Activated CD4-positive, alpha-beta T cell treated with anti-CD3 and anti-CD28 coated beads for 36 hours (primary cell): ENCODE measurements around the gene SLC39A2. TPM values are rescaled to one million over a fixed set of nuclear protein-coding genes. Genes with fewer than 3 reads are reported as not detected.

Experiments used
- ATAC-seq: fragments of 200-7000 bp; cut with Tn5 transposase; one replicate; pipeline ENCODE4 v1.10.0; 2021; ENCODE audit warnings: mild to moderate bottlenecking, moderate library complexity
- CTCF ChIA-PET: fragments of 350-600 bp; sonication (Branson Sonifier 250); formaldehyde crosslinking; loops from one replicate; lab custom pipeline; 2021; ENCODE audit warnings: antibody characterized with exemption; lab: Charles Lee
- POLR2A ChIA-PET: fragments of 350-600 bp; sonication (Branson Sonifier 250); formaldehyde crosslinking; loops from one replicate; lab custom pipeline; 2021; ENCODE audit warnings: antibody characterized with exemption, inconsistent platforms; lab: Charles Lee
- DNase-seq: peaks from one replicate; pipeline ENCODE4 v3.0.0-alpha.2; 2020
- H3K27ac Mint-ChIP-seq: one replicate; pipeline ENCODE4 v1.8.0; 2021; ENCODE audit warnings: mixed read lengths
- H3K27me3 Mint-ChIP-seq: one replicate; pipeline ENCODE4 v1.8.0; 2021; ENCODE audit warnings: mixed read lengths
- H3K36me3 Mint-ChIP-seq: one replicate; pipeline ENCODE4 v1.8.0; 2021; ENCODE audit warnings: low read depth, mixed read lengths
- H3K4me1 Mint-ChIP-seq: one replicate; pipeline ENCODE4 v1.8.0; 2021; ENCODE audit warnings: mixed read lengths
- H3K4me3 Mint-ChIP-seq: one replicate; pipeline ENCODE4 v1.8.0; 2021; ENCODE audit warnings: mild to moderate bottlenecking, moderate library complexity, mixed read lengths
- H3K9me3 Mint-ChIP-seq: one replicate; pipeline ENCODE4 v1.8.0; 2021; ENCODE audit warnings: low read depth, mixed read lengths
- intact Hi-C, 2 experiments: fragments of 100-400 bp; cut with DNase I in 1 of 2; cut with micrococcal nuclease in 1 of 2; formaldehyde crosslinking; loops; one replicate each; pipeline versions ENCODE4 v1.14.2 to v1.15.1; 2022 to 2024; cut with DNase I, micrococcal nuclease
- microRNA-seq: library from miRNA; unstranded; fragments of <30 nt; microRNA quantifications from one replicate; pipeline ENCODE4 v1.2.0, GENCODE V29; 2021; ENCODE audit warnings: borderline replicate concordance
- total RNA-seq, 2 experiments: library from RNA; stranded (reverse); gene quantifications; one replicate each; pipeline ENCODE4 v1.2.3, GENCODE V29; 2021

Gene SLC39A2
- total RNA-seq, 2 experiments from 2014 or later = 0.21 to 0.30 TPM

DNA sequence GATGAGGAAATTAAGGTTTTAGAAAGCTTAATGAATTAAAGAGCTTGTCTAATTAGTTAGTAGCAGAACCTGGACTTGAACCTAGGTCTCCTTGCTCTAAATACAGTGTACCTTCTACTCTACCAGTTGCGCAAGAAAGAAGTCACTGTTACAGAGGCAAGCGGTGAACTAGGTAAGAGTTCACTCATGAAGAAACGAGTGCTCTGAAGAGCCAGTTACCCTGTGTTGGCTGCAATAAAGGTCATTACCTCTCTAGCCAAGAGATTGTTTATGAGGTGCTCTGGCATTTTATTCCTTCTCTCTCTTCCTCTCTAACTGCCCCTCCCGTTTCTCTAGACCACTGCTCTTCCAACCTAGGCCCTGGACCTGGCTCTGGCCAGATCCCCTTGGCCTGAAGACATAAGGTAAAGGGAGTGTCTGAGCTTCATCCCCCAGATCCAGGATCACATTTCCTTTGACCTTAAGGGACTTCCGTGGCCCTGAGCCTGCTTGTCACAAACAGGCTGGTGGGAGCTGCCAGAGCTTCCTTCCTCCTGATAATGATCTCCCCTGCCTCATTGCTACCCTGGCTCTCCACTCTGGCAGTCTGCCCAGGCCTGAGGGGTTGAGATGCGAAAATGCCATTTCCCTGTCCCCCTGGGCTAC lies 45.0 kb downstream of the SLC39A2 start:
- H3K27ac Mint-ChIP-seq = no peak overlapping the region
- H3K27me3 Mint-ChIP-seq = peaks cover 8% of the 10 kb centered on the region
- no peaks in the 10 kb centered on the region for H3K9me3 Mint-ChIP-seq
- ATAC-seq (no peak), DNase-seq (no peak)
- POLR2A ChIA-PET = no interaction called here
- peaks cover 6% of the 10 kb centered on the region for H3K4me1 Mint-ChIP-seq
- CTCF ChIA-PET = interaction anchor here (0.6 to 3.0 kb wide), 7 partner anchors 11 to 149 kb away, joined by 3 to 24 read pairs (median 4); no protein-coding TSS in a partner anchor
- H3K4me3 Mint-ChIP-seq = no peak overlapping the region
- intact Hi-C loops = no loop called here
- no peaks in the 10 kb centered on the region for H3K36me3 Mint-ChIP-seq

DNA sequence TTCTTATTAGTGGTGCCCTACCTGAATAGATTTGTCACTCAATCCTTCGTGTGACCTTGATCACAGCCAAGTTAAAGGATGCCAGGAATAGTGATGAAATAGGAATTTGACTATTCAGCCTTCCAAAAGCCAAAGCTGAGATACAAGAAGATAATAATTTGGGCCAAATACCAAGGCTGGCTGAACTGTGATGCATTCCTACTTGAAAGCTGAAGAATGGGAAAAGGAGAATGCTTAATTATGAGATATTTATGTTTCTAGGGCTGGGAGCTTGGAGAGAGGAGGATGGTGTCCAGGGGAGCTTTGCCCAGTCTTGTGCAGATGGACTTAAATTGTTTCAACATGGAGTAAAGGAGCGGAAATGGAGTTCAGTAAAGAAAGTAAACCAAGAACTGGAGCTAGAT lies 48.3 kb downstream of the SLC39A2 start:
- H3K4me1 Mint-ChIP-seq = peaks cover 6% of the 10 kb centered on the region
- DNase-seq (no peak), ATAC-seq (no peak)
- no peaks in the 10 kb centered on the region for H3K36me3 Mint-ChIP-seq
- ChIA-PET POLR2A (no interaction called here), CTCF (interaction anchor here (0.6 to 3.9 kb wide), 10 partner anchors 13 to 189 kb away, joined by 3 to 19 read pairs (median 4); partner anchors contain the start of gene RNASE13)
- no peaks in the 10 kb centered on the region for H3K9me3 Mint-ChIP-seq
- no peak overlapping the region for H3K27ac Mint-ChIP-seq
- no peak overlapping the region for H3K4me3 Mint-ChIP-seq
- peaks cover 6% of the 10 kb centered on the region for H3K27me3 Mint-ChIP-seq
- intact Hi-C loops = no loop called here

DNA sequence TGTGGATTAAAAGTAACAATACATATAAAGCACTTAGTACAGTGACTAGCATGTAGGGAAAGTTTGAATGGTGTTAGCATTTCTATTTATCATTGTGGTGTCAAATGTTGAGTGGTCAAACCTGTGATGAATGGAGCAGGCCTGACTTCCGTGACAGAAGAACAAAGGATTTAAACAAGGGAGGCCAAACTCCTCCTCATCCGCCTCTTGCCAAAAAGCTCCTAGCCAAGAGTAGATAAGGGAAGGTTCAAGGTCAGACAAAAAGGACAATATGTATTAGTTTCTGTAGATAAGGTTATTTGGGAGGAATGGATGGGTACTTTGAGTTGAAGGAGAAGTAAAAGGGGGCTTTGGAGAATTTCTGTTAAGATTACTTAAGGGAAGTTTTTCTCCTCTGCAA lies 49.5 kb downstream of the SLC39A2 start:
- ChIA-PET POLR2A (no interaction called here), CTCF (interaction anchor here (3.1 to 3.9 kb wide), 2 partner anchors 9 to 34 kb away, joined by 16 to 19 read pairs; no protein-coding TSS in a partner anchor)
- H3K36me3 Mint-ChIP-seq = no peaks in the 10 kb centered on the region
- no peak overlapping the region for H3K27ac Mint-ChIP-seq
- peaks cover 6% of the 10 kb centered on the region for H3K4me1 Mint-ChIP-seq
- no peak for DNase-seq
- ATAC-seq = no peak
- H3K4me3 Mint-ChIP-seq = no peak overlapping the region
- intact Hi-C loops = no loop called here
- no peaks in the 10 kb centered on the region for H3K9me3 Mint-ChIP-seq
- peaks cover 3% of the 10 kb centered on the region for H3K27me3 Mint-ChIP-seq

DNA sequence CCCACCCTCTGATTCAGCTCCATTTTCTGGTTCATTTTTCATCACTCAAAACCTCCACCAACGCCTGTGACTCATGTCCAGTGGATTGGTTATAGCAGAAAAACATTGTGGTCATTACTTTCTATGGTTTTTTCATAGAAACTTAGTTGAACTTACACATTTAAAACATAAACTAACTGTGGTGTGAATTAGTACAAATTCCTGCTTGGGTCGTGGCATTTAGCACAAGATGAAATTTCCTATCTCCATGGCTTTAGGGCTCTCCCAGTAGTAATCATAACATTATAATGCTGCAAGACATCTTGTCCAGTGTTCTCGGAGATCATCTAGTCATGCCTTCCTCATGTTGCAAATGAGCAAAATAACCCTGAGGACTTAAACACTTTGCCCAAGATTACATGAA lies 50.2 kb downstream of the SLC39A2 start:
- Mint-ChIP-seq H3K9me3 (no peaks in the 10 kb centered on the region), H3K27me3 (peaks cover 3% of the 10 kb centered on the region), H3K4me1 (peaks cover 6% of the 10 kb centered on the region), H3K27ac (no peak overlapping the region), H3K36me3 (no peaks in the 10 kb centered on the region), H3K4me3 (no peak overlapping the region)
- ChIA-PET CTCF (interaction anchor here (3.1 to 3.9 kb wide), 2 partner anchors 9 to 34 kb away, joined by 16 to 19 read pairs; no protein-coding TSS in a partner anchor), POLR2A (no interaction called here)
- DNase-seq = no peak
- intact Hi-C loops = no loop called here
- ATAC-seq = no peak

DNA sequence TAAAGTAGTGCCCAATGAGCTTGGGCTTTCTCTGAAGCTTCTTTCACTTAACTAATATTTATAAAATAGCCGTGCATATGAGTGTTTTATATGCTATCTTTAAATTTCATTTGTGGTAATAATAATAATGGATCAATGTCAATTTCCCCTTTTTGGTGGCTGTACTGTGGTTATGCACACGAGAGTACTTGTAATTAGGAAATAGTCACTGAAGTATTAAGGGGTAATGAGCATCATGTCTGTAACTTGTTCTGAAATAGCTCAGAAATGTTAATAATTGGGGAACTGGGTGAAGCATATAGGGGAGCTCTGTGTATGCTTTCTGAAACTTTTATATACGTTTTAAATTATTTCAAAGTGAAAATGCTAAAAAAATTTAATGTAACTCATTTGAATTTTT lies 51.5 kb downstream of the SLC39A2 start:
- Mint-ChIP-seq H3K36me3 (no peaks in the 10 kb centered on the region), H3K4me1 (peaks cover 2% of the 10 kb centered on the region), H3K9me3 (no peaks in the 10 kb centered on the region), H3K4me3 (no peak overlapping the region), H3K27me3 (peaks cover 3% of the 10 kb centered on the region), H3K27ac (no peak overlapping the region)
- ChIA-PET CTCF (interaction anchor here (1.2 to 3.1 kb wide), 3 partner anchors 11 to 41 kb away, joined by 4 to 16 read pairs (median 12); no protein-coding TSS in a partner anchor), POLR2A (no interaction called here)
- intact Hi-C loops = no loop called here
- ATAC-seq (no peak), DNase-seq (no peak)

Small RNA genes within 50 kb of the gene (microRNA-seq; reads per million reads assigned to microRNA genes)
- gene MIR6717 = not detected

Other genes starting within 250 kb of the SLC39A2 start
- not detected for gene EDDM3B, start 230.9 kb upstream of the SLC39A2 start, total RNA-seq
- gene RNASE6, start 218.0 kb upstream of the SLC39A2 start, total RNA-seq = under 1 TPM; 0.46 to 0.62 TPM
- not detected for gene RNASE1, start 196.4 kb upstream of the SLC39A2 start, total RNA-seq
- gene RNASE3, start 107.9 kb upstream of the SLC39A2 start, total RNA-seq = not detected
- gene RNASE2, start 43.8 kb upstream of the SLC39A2 start, total RNA-seq = not detected
- gene METTL17, start 9.3 kb upstream of the SLC39A2 start, total RNA-seq = 10 to 100 TPM; 89.3 to 90.0 TPM
- gene NDRG2, start 25.8 kb downstream of the SLC39A2 start, total RNA-seq = 1 to 10 TPM; 5.5 to 7.0 TPM
- not detected for gene TPPP2, start 30.9 kb downstream of the SLC39A2 start, total RNA-seq
- gene RNASE13, start 35.5 kb downstream of the SLC39A2 start, total RNA-seq = not detected
- not detected for gene RNASE7, start 43.1 kb downstream of the SLC39A2 start, total RNA-seq
- gene RNASE8, start 58.5 kb downstream of the SLC39A2 start, total RNA-seq = not detected
- gene ARHGEF40, start 71.0 kb downstream of the SLC39A2 start, total RNA-seq = under 1 TPM; 0.05 to 0.09 TPM
- 10 to 100 TPM in 1 of 2 experiments, 1 to 10 TPM in 1; 9.6 to 10.8 TPM for gene ZNF219, start 99.4 kb downstream of the SLC39A2 start, total RNA-seq
- under 1 TPM in 1 of 2 experiments, not detected in 1; 0.44 TPM for gene TMEM253, start 101.8 kb downstream of the SLC39A2 start, total RNA-seq
- gene OR5AU1, start 156.8 kb downstream of the SLC39A2 start, total RNA-seq = under 1 TPM in 1 of 2 experiments, not detected in 1; 0.02 TPM